MV-4-11 (cell line): ENCODE data around the gene IRX3.
"Not testable (repeated sequence)": the region's sequence is repeated elsewhere in the genome, so short reads cannot be mapped to it uniquely, and the experiment has no call there.

Source experiments
- DNase-seq: peaks from one replicate; lab custom pipeline; 2025; lab: John Stamatoyannopoulos, UW

The IRX3 gene

GRCh38 chr16:54275956-54276355, 10.6 kb downstream of the IRX3 start:
- no peak for DNase-seq

- no peak for DNase-seq
Observed at GRCh38 chr16:54273566-54273965, 13.0 kb downstream of the IRX3 start.

- DNase-seq, result peak; percentile 65
Observed at GRCh38 chr16:54270711-54271110, 15.9 kb downstream of the IRX3 start.

GRCh38 chr16:54269461-54269860, 17.1 kb downstream of the IRX3 start:
- no peak for DNase-seq

GRCh38 chr16:54268766-54269165, 17.8 kb downstream of the IRX3 start:
- peak; percentile 93 for DNase-seq

GRCh38 chr16:54268340-54268739, 18.2 kb downstream of the IRX3 start:
- peak; percentile 34 for DNase-seq

- DNase-seq, result peak; percentile 99
Observed at GRCh38 chr16:54266363-54266955, 20.1 kb downstream of the IRX3 start.

- peak; percentile 34 for DNase-seq
Observed at GRCh38 chr16:54265575-54266107, 20.9 kb downstream of the IRX3 start.

- DNase-seq, result no peak
Observed at GRCh38 chr16:54253118-54253517, 33.5 kb downstream of the IRX3 start.

GRCh38 chr16:54248863-54249710, 37.5 kb downstream of the IRX3 start:
- no peak for DNase-seq

GRCh38 chr16:54247705-54248104, 38.9 kb downstream of the IRX3 start:
- not testable (repeated sequence) for DNase-seq

- no peak for DNase-seq
Observed at GRCh38 chr16:54246454-54246821, 40.1 kb downstream of the IRX3 start.

GRCh38 chr16:54245788-54246453, 40.7 kb downstream of the IRX3 start:
- no peak for DNase-seq

GRCh38 chr16:54244061-54244886, 42.3 kb downstream of the IRX3 start:
- DNase-seq, result peak; percentile 80

GRCh38 chr16:54243202-54243601, 43.4 kb downstream of the IRX3 start:
- no peak for DNase-seq

GRCh38 chr16:54242199-54242598, 44.4 kb downstream of the IRX3 start:
- DNase-seq, result no peak

GRCh38 chr16:54241525-54241924, 45.1 kb downstream of the IRX3 start:
- DNase-seq, result no peak

- no peak for DNase-seq
Observed at GRCh38 chr16:54240271-54241129, 46.1 kb downstream of the IRX3 start.

- DNase-seq, result no peak
Observed at GRCh38 chr16:54239456-54239855, 47.1 kb downstream of the IRX3 start.

GRCh38 chr16:54236773-54237172, 49.8 kb downstream of the IRX3 start:
- no peak for DNase-seq

GRCh38 chr16:54233615-54234014, 53.0 kb downstream of the IRX3 start:
- DNase-seq, result no peak
